ENCODE results near the gene TBXT. TPM values are rescaled to one million over a fixed set of nuclear protein-coding genes. Genes with fewer than 3 reads are reported as not detected.

Gene TBXT
- total and polyA plus RNA-seq, 2 of the 8 experiments (the other 6 are each of a cell fraction or from before 2014, with no cell fraction given), result 0.18 to 0.24 TPM

- Histone ChIP-seq H3K23me2 (ENCODE audit: low read depth, low read length) (no peaks in the 10 kb centered on the region), H2BK15ac (ENCODE audit: low read length) (no peak overlapping the region), H2BK12ac (ENCODE audit: low read depth, low read length) (no peak overlapping the region), H3K14ac (ENCODE audit: insufficient read length) (no peak overlapping the region), H4K91ac (replicated peaks; ENCODE audit: insufficient read length, low read length) (no peak overlapping the region), H3K9me3 (ENCODE audit: insufficient read depth in 2 of 2, low read depth in 1 of 2, low read length in 1 of 2) (no peaks in the 10 kb centered on the region), H3K4me3 (ENCODE audit: extremely low read depth in 1 of 4, insufficient read depth in 2 of 4, low read depth in 3 of 4, low read length in 4 of 4) (no peak overlapping the region), H3K4ac (replicated peaks; ENCODE audit: insufficient read length, low read depth, low read length) (no peak overlapping the region), H3K79me1 (ENCODE audit: low read depth, low read length) (no peaks in the 10 kb centered on the region), H3K36me3 (ENCODE audit: control insufficient read depth in 2 of 4, insufficient read depth in 4 of 4, low read length in 3 of 4) (no peaks in the 10 kb centered on the region), H2BK5ac (ENCODE audit: low read depth, low read length) (no peak overlapping the region), H3K79me2 (ENCODE audit: control insufficient read depth in 1 of 2, insufficient read depth in 2 of 2, low read length in 2 of 2) (no peaks in the 10 kb centered on the region), H2BK20ac (ENCODE audit: low read length) (no peak overlapping the region), H2AK5ac (ENCODE audit: low read depth, low read length) (no peak overlapping the region), H3K23ac (ENCODE audit: insufficient read length) (no peak overlapping the region), H3K18ac (ENCODE audit: extremely low read depth, low read length) (no peak overlapping the region), H3K9ac (replicated peaks in 1 of 4; ENCODE audit: extremely low read depth in 1 of 4, low read depth in 3 of 4, low read length in 3 of 4) (no peak overlapping the region), H4K20me1 (replicated peaks in 1 of 2; ENCODE audit: control insufficient read depth in 1 of 2, insufficient read depth in 2 of 2, low read length in 2 of 2) (peaks cover 0 to 3% of the 10 kb centered on the region in 2 experiments), H3K4me1 (replicated peaks in 1 of 4; ENCODE audit: control insufficient read depth in 3 of 4, insufficient read depth in 4 of 4, low read length in 3 of 4) (peaks cover 0 to 3% (median 2%) of the 10 kb centered on the region in 4 experiments; a peak in 3 of 7 replicates), H3K56ac (replicated peaks; ENCODE audit: insufficient read length, low read depth, low read length) (no peak overlapping the region), H2AFZ (ENCODE audit: low read length) (no peak overlapping the region), H3K27me3 (replicated peaks in 1 of 4; ENCODE audit: control insufficient read depth in 3 of 4, extremely low read depth in 1 of 4, insufficient read depth in 3 of 4, low read length in 3 of 4) (peaks cover 11 to 33% (median 25%) of the 10 kb centered on the region in 4 experiments), H4K8ac (ENCODE audit: extremely low read depth, insufficient read depth, low read length) (no peak overlapping the region), H3K4me2 (ENCODE audit: insufficient read depth in 1 of 2, low read depth in 2 of 2, low read length in 2 of 2) (no peak overlapping the region), H4K5ac (ENCODE audit: insufficient read length, low read depth, low read length) (no peak overlapping the region), H3K27ac (ENCODE audit: low read depth, low read length) (no peak overlapping the region), H2BK120ac (replicated peaks; ENCODE audit: low read depth, low read length) (no peak overlapping the region)
- ChIA-PET POLR2A (ENCODE audit: partially characterized antibody) (no interaction called here), CTCF (ENCODE audit: partially characterized antibody) (interaction anchor here (0.6 to 0.7 kb wide), 2 partner anchors 60 to 78 kb away, joined by 3 to 5 read pairs; no protein-coding TSS in a partner anchor)
- DNase-seq (ENCODE audit: low read depth in 1 of 2, low spot score in 2 of 2), result no peak
- 76% methylated on average over 2 of the region's 2 CpGs; no CpG with 5 or more reads in 1 of the 2 experiments for WGBS, 2 experiments (ENCODE audit: extremely low coverage in 1 of 2, insufficient coverage in 1 of 2, insufficient read length in 1 of 2, insufficient replicate concordance in 2 of 2, low coverage in 1 of 2, low lambda C conversion rate in 2 of 2, missing lambda C conversion rate in 1 of 2)
- FAIRE-seq, result no peak
- TF ChIP-seq HDAC6 (IDR thresholded peaks at IDR 0.05; ENCODE audit: low read depth, low read length) (no peak), POLR2A (IDR thresholded peaks at IDR 0.05; ENCODE audit: control extremely low read depth in 1 of 2, low read depth in 2 of 2, low read length in 2 of 2) (no peak), RBBP5 (IDR thresholded peaks at IDR 0.05; ENCODE audit: borderline replicate concordance, low read depth, low read length) (no peak), SIX5 (IDR thresholded peaks at IDR 0.05; ENCODE audit: low read depth, low read length) (no peak), BACH1 (IDR thresholded peaks at IDR 0.05; ENCODE audit: low read length) (no peak), KDM5A (IDR thresholded peaks at IDR 0.05; ENCODE audit: low read length) (no peak), GABPA (IDR thresholded peaks at IDR 0.05; ENCODE audit: borderline replicate concordance, insufficient read depth, low read length) (no peak), SIN3A (conservative IDR thresholded peaks at IDR 0.05 in 1 of 2, IDR thresholded peaks at IDR 0.05 in 1 of 2; ENCODE audit: low read depth in 1 of 2, low read length in 2 of 2) (no peak)
Measured at GRCh38 chr6:166176106-166176505, 8.5 kb upstream of the TBXT start.

All from H1 (cell line).